ENCODE measurements around the gene ANKFN1. TPM values are rescaled to one million over a fixed set of nuclear protein-coding genes. Genes with fewer than 3 reads are reported as not detected.
"Not testable (repeated sequence)": the region's sequence is repeated elsewhere in the genome, so short reads cannot be mapped to it uniquely, and the experiment has no call there.

Gene ANKFN1
- total RNA-seq, 1 donor from 2014 or later: 1.6 TPM

DNA sequence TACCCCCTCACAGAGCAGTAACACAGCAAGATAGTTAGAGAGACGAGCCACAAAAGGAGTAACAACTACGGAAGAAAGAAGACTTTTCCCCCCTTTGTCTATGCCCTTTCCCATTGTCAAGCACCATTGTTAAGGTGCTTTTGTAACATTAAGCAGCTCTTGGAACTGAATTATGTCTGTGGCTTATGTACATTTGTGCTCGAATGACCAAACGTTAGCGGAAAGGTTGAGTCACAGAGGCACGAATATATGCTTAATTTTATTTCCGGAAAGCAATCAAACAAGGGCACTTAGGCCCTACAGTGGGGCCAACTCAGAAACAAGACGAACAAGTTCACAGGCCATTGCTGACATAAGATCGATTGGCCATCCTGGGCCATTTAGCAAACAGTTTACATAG lies 109.5 kb downstream of the ANKFN1 start:
- no peak for ATAC-seq
- no peak for DNase-seq (ENCODE audit: low spot score)
- intact Hi-C loops (cut with DNase I): no loop called here

DNA sequence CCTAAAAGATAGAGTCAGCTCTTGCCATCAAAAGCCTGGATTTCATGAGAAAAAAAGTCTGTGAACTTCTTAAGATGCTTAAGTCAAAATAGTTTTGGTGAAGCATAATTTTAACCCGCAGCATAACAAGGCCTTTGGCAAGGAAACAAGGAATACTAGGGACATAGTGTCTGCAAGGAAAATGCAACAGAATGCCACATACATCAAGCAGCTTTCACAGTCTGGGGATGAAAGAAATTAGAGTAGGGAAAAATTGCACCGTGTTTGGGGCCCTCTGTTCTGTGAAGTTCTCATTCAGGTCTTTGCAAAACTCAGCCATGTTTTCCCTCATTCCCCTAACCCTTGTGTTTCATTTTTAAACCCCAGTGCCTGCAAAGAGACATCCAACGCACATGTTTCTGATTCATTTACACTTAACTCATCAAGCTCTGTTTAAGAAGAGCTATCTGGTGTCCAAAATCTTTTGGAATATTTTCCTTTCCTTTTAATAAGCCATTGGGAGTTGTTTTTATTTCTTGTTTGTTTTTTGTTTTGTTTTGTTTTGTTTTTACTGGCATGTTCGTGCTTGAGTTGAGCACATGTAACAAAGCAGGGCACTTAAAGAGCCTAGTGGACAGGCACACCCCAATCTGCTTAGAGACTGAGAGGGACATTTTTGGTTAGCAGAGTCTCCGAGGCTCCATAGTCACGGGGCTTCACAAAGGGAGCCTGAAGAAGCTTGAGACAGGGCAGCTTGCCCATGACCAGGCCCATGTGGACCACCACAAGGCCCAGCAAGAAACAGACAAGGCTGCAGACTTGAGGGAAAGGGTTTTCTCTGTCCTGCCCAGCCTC lies 116.5 kb downstream of the ANKFN1 start:
- ATAC-seq: peak; percentile 76
- intact Hi-C loops (cut with DNase I): no loop called here
- DNase-seq (ENCODE audit: low spot score): no peak

- intact Hi-C loops (cut with DNase I): no loop called here
- DNase-seq (ENCODE audit: low spot score): no peak
- no peak for ATAC-seq
These were observed 121.2 kb downstream of the ANKFN1 start for GRCh38 chr17:56274491-56274890.

DNA sequence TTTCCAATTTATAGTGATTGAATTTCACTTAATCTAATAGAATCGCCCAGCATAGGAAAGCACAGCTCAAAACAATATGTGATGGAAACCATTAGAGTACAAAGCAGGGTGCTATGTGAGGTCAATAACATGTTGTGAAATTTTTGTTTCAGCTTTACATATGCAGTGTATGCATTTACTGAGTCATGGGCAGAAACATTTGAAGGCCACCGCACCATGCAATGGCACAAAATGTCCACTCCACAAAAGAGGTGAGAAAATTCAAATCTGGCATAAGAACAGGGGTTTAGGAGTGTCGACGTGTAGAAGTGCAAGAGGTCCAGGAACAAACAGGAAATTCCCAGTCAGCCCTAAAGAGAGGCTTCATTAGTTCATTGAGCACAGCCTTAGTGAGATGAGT lies 131.2 kb downstream of the ANKFN1 start:
- intact Hi-C loops (cut with DNase I): no loop called here
- ATAC-seq: no peak
- DNase-seq (ENCODE audit: low spot score): no peak

GRCh38 chr17:56288786-56289185 lies 135.5 kb downstream of the ANKFN1 start:
- intact Hi-C loops (cut with DNase I); DNase-seq (ENCODE audit: low spot score); ATAC-seq: not testable (repeated sequence)

DNA sequence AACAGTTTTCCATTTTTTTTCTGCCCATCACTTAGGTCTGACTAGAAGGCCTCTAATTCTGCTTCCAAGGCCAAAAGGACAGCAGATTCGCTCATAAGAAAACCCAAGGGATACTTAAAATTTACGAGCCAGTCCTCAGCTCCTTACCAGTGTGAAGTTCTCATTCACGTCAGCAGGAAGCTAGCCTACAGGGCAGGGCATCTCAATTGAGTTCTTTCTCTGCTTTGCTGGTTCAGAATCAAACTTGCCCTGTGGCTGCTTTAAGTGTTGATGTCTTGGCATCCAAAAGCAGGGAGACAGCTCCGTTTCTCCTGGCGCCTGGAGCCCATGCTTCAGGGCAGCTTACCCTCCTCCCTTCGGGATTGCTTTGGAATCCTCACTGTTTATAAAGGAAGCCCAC lies 136.0 kb downstream of the ANKFN1 start:
- DNase-seq (ENCODE audit: low spot score) (no peak), ATAC-seq (peak; percentile 78)
- intact Hi-C loops (cut with DNase I): no loop called here

DNA sequence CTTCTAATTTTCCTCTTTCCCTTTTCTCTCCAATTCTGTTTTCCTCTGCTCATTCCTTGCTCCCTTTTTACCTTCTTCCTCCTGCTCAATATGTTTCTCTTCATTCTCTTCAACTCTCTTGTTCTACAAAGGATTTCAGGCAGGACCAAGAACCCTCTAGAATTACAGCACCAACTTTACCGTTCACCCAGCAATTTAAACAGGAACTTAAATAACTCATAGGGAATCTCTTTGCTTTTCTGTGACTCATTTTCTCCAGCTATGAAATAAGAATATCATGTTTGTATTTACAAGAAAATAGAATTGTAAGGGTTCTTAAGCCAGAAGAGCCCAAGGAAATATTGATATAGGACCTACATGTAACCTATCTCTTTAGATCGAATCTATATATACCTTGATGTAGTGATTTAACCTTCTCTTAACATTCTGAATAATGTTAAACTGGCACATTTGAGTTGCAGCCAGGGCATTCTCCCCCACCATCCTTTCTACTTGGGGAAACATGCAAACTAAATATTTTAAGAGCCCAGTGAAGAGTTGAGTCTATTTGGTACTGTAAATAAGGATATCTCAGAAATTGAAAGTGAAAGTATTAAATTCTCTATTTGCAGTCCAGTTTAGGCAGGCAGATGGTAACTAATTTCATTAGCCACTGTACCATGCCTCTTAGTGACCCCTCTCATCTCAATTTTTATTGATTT lies 137.0 kb downstream of the ANKFN1 start:
- ATAC-seq (peak; percentile 46), DNase-seq (ENCODE audit: low spot score) (no peak)
- intact Hi-C loops (cut with DNase I): no loop called here

DNA sequence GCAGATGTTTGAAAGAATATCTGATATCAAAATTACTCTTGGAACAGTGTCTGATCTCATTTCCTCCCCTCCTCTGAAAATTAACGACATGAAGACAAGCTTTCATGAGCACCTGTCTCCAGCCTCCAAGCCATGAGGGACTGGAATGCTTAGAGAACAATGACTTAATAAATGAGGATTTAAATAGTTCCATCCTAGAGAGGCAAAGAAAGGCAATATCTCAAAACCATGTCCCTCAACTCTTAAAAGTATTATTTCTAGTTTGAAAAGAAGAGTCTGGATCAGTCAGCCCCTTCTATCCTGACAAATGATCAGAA lies 137.5 kb downstream of the ANKFN1 start:
- intact Hi-C loops (cut with DNase I): no loop called here
- ATAC-seq (peak; percentile 41), DNase-seq (ENCODE audit: low spot score) (no peak)

DNA sequence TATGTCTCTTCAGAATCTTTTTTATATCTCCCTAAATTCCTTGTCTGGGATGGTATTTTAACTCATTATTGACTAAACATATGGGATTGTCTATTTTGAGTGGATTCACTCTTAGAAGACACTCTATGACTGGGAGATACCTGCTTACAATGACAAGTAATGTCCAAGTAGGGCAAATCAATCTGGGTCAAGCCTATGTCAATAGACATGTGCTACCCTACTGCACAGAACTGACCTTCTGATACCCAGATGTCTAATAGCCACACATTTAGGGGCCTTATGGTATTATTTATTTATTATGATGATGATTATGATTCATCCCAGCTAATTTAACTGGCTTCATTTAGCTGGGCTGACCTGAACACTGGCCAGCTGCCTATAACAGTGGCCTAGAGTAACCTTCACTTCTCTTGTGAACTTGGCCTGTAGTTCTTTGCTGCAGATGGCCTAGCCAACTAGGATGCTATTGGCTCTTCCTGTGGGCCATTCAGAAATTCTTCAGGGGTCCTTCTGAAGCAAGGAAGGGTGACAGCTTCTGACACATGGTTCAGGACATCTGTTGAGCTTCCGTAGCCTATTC lies 138.0 kb downstream of the ANKFN1 start:
- DNase-seq (ENCODE audit: low spot score) (no peak), ATAC-seq (peak; percentile 80)
- intact Hi-C loops (cut with DNase I): no loop called here

GRCh38 chr17:56292010-56292409 lies 138.7 kb downstream of the ANKFN1 start:
- intact Hi-C loops (cut with DNase I): no loop called here
- DNase-seq (ENCODE audit: low spot score) (no peak), ATAC-seq (no peak)

DNA sequence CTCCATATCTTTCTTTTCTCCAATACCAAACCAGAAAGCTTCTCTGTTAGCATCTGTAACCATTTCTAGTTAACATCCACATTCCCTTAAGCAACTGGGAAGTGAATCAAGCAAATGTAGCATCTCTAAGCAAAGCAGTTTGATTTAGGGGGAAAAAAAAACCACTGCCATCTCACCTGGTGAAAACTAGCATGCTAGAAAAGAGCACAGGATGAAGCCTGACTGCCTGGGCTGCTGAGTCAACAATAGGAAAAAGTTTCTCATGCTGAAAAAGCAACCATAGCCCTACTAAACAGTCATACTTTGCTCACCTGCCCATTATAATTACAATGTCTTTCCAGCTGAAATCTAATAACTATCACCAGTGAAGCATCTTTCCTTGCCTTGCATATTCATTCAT lies 139.3 kb downstream of the ANKFN1 start:
- intact Hi-C loops (cut with DNase I): no loop called here
- DNase-seq (ENCODE audit: low spot score) (no peak), ATAC-seq (no peak)

DNA sequence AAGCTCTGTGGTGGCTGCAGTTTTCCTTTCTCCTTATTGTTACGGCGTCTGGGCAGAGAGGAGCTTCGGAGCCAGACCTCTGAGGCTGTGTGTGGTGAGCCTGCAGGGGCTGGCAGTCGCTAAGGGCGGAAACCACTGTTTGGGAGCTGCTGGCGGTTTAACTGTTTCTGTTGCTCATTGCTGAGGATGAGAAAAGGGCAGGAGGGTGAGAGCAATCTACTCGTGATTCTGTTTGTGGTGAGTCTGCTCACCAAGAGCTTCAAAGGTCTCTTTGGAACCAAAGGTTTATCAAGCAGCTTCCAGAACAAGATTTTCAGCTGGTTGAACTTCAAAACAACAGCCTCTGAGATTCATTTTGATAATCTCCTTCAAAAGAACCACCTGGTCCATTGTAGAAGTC lies 143.9 kb downstream of the ANKFN1 start:
- DNase-seq (ENCODE audit: low spot score) (no peak), ATAC-seq (peak; percentile 32)
- intact Hi-C loops (cut with DNase I): no loop called here

DNA sequence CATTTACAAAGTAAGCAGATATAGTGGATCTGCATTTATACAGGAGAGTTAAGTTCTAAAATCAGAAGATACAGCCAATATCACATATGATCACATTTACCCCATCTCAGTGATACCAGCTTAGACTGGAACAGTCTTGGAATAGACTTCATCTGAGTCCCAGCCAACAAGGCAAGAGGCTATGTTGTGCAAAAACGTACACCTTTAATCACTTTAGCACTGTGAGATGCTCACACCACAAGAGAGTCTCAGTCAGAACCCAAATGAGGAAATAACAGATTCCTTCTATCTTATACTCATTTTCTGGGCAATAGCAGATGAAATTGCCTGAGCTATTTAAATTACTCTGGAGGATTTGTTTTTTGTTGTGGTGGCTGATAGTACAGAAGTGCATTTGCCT lies 145.6 kb downstream of the ANKFN1 start:
- intact Hi-C loops (cut with DNase I): no loop called here
- DNase-seq (ENCODE audit: low spot score) (no peak), ATAC-seq (no peak)

DNA sequence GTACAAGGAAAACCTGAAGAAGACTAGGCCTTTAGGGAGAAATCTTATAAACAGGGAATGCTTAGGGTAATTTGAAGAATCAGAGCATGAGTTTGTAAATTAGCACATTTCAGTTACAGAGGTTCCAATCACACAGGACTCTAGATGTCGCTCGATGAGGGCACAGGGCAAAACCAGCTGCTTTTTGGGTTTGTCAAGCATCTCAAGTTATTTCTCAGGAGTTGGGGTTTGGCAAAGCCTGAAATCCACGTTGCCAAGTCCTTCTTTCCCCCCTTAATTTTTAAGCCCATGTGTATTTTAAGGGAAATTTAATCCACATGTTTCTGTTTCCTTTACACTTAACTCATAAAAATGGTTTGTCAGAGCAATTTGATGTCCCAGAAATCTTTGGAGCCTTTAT lies 146.9 kb downstream of the ANKFN1 start:
- no peak for ATAC-seq
- no peak for DNase-seq (ENCODE audit: low spot score)
- intact Hi-C loops (cut with DNase I): no loop called here

- ATAC-seq (no peak), DNase-seq (ENCODE audit: low spot score) (no peak)
- intact Hi-C loops (cut with DNase I): no loop called here
These were observed 151.7 kb downstream of the ANKFN1 start for GRCh38 chr17:56305007-56305406.

- no peak for ATAC-seq
- intact Hi-C loops (cut with DNase I): no loop called here
These were observed 156.6 kb downstream of the ANKFN1 start for GRCh38 chr17:56309897-56310296.

GRCh38 chr17:56310782-56311181 lies 157.5 kb downstream of the ANKFN1 start:
- intact Hi-C loops (cut with DNase I): no loop called here
- no peak for DNase-seq (ENCODE audit: low spot score)
- no peak for ATAC-seq

More at GRCh38 chr17:56309897-56310296, 156.6 kb downstream of the ANKFN1 start:
- no peak for DNase-seq (ENCODE audit: low spot score)

- DNase-seq (ENCODE audit: low spot score): no peak
- no peak for ATAC-seq
- intact Hi-C loops (cut with DNase I): no loop called here
These were observed 159.9 kb downstream of the ANKFN1 start for GRCh38 chr17:56313201-56313600.

GRCh38 chr17:56314026-56314425 lies 160.8 kb downstream of the ANKFN1 start:
- intact Hi-C loops (cut with DNase I): no loop called here
- ATAC-seq (no peak), DNase-seq (ENCODE audit: low spot score) (no peak)

GRCh38 chr17:56314984-56315602 lies 161.8 kb downstream of the ANKFN1 start:
- no peak for ATAC-seq

More at GRCh38 chr17:56314984-56315602, 161.8 kb downstream of the ANKFN1 start:
- no peak for DNase-seq (ENCODE audit: low spot score)
- intact Hi-C loops (cut with DNase I): no loop called here
